Nephron (organoid): ENCODE data around the gene COL5A3.

ENCODE experiments used
- H3K27ac Mint-ChIP-seq, 3 experiments: 2 replicates each; pipeline ENCODE4 v1.8.0; 2020; ENCODE audit warnings: mixed read lengths in 3 of 3, mild to moderate bottlenecking in 2 of 3, moderate library complexity in 1 of 3
- H3K27me3 Mint-ChIP-seq: 2 replicates; pipeline ENCODE4 v1.8.0; 2021; ENCODE audit warnings: low read depth, mild to moderate bottlenecking, moderate library complexity, mixed read lengths
- H3K36me3 Mint-ChIP-seq: 2 replicates; pipeline ENCODE4 v1.8.0; 2020; ENCODE audit warnings: low read depth, mixed read lengths
- H3K4me1 Mint-ChIP-seq: 2 replicates; pipeline ENCODE4 v1.8.0; 2020; ENCODE audit warnings: mixed read lengths
- H3K4me3 Mint-ChIP-seq, 3 experiments: 2 replicates each; pipeline ENCODE4 v1.8.0; 2020; ENCODE audit warnings: mild to moderate bottlenecking in 3 of 3, mixed read lengths in 3 of 3, moderate library complexity in 2 of 3
- H3K9me3 Mint-ChIP-seq: 2 replicates; pipeline ENCODE4 v1.8.0; 2020; ENCODE audit warnings: mixed read lengths
- CTCF ChIP-seq, 3 experiments: fragments of 200-600 bp; sonication (generic); IDR thresholded peaks; one replicate each; pipeline ENCODE4 v1.5.0; 2021; ENCODE audit warnings: antibody characterized with exemption in 3 of 3; ENCODE audit not compliant: unreplicated experiment in 3 of 3

The COL5A3 gene

GRCh38 chr19:10000171-10000826, 10.0 kb downstream of the COL5A3 start:
- Mint-ChIP-seq H3K9me3 (no peaks in the 10 kb centered on the region), H3K36me3 (no peaks in the 10 kb centered on the region)

GRCh38 chr19:9996541-9996940, 13.8 kb downstream of the COL5A3 start:
- peaks cover 4% of the 10 kb centered on the region for H3K4me1 Mint-ChIP-seq
- H3K9me3 Mint-ChIP-seq: no peaks in the 10 kb centered on the region
- no peaks in the 10 kb centered on the region for H3K36me3 Mint-ChIP-seq
- H3K27me3 Mint-ChIP-seq: peaks cover 22% of the 10 kb centered on the region
- TF ChIP-seq CTCF (IDR thresholded peaks at IDR 0.05; ENCODE audit: unreplicated experiment in 3 of 3): no peak
- H3K27ac Mint-ChIP-seq: no peak overlapping the region
- no peak overlapping the region for H3K4me3 Mint-ChIP-seq

More at GRCh38 chr19:10000171-10000826, 10.0 kb downstream of the COL5A3 start:
- peaks cover 4% of the 10 kb centered on the region for H3K4me1 Mint-ChIP-seq
- H3K27ac Mint-ChIP-seq: peak overlapping the region in 1 of 3 experiments; percentile 25
- peak; percentile 76 to 84 (median 81) for TF ChIP-seq CTCF (IDR thresholded peaks at IDR 0.05; ENCODE audit: unreplicated experiment in 3 of 3)
- H3K27me3 Mint-ChIP-seq: peaks cover 22% of the 10 kb centered on the region
- H3K4me3 Mint-ChIP-seq: no peak overlapping the region

- Mint-ChIP-seq H3K36me3 (no peaks in the 10 kb centered on the region), H3K27ac (no peak overlapping the region), H3K4me3 (no peak overlapping the region), H3K4me1 (peaks cover 4% of the 10 kb centered on the region), H3K9me3 (no peaks in the 10 kb centered on the region), H3K27me3 (peaks cover 22% of the 10 kb centered on the region)
- no peak for TF ChIP-seq CTCF (IDR thresholded peaks at IDR 0.05; ENCODE audit: unreplicated experiment in 3 of 3)
Measured at GRCh38 chr19:9995999-9996398, 14.3 kb downstream of the COL5A3 start.

GRCh38 chr19:9995084-9995483, 15.2 kb downstream of the COL5A3 start:
- Mint-ChIP-seq H3K27ac (no peak overlapping the region), H3K4me3 (no peak overlapping the region), H3K27me3 (peaks cover 20% of the 10 kb centered on the region), H3K9me3 (no peaks in the 10 kb centered on the region), H3K36me3 (no peaks in the 10 kb centered on the region), H3K4me1 (peaks cover 3% of the 10 kb centered on the region)
- no peak for TF ChIP-seq CTCF (IDR thresholded peaks at IDR 0.05; ENCODE audit: unreplicated experiment in 3 of 3)

- H3K9me3 Mint-ChIP-seq: no peaks in the 10 kb centered on the region
- H3K27me3 Mint-ChIP-seq: no peaks in the 10 kb centered on the region
- H3K4me1 Mint-ChIP-seq: peaks cover 8% of the 10 kb centered on the region
- no peak overlapping the region for H3K27ac Mint-ChIP-seq
- TF ChIP-seq CTCF (IDR thresholded peaks at IDR 0.05; ENCODE audit: unreplicated experiment in 3 of 3): no peak
- no peaks in the 10 kb centered on the region for H3K36me3 Mint-ChIP-seq
- H3K4me3 Mint-ChIP-seq: no peak overlapping the region
Measured at GRCh38 chr19:9991425-9992191, 18.7 kb downstream of the COL5A3 start.
